Measurements from ENCODE around the gene B9D1. TPM values are rescaled to one million over a fixed set of nuclear protein-coding genes. Genes with fewer than 3 reads are reported as not detected.

Gene B9D1
- total RNA-seq, 1 donor from 2014 or later = 7.8 TPM

- no peak overlapping the region for H3K4me3 Mint-ChIP-seq (ENCODE audit: unreplicated experiment)
- H3K9me3 Mint-ChIP-seq (ENCODE audit: unreplicated experiment) = peaks cover 5% of the 10 kb centered on the region
- peaks cover 14% of the 10 kb centered on the region for H3K4me1 Mint-ChIP-seq (ENCODE audit: low read depth, unreplicated experiment)
- H3K27ac Mint-ChIP-seq (ENCODE audit: unreplicated experiment) = no peak overlapping the region
- no peak for DNase-seq
- H3K36me3 Mint-ChIP-seq (ENCODE audit: unreplicated experiment) = no peaks in the 10 kb centered on the region
- peaks cover 3% of the 10 kb centered on the region for H3K27me3 Mint-ChIP-seq (ENCODE audit: unreplicated experiment)
- TF ChIP-seq, protein P1, sequence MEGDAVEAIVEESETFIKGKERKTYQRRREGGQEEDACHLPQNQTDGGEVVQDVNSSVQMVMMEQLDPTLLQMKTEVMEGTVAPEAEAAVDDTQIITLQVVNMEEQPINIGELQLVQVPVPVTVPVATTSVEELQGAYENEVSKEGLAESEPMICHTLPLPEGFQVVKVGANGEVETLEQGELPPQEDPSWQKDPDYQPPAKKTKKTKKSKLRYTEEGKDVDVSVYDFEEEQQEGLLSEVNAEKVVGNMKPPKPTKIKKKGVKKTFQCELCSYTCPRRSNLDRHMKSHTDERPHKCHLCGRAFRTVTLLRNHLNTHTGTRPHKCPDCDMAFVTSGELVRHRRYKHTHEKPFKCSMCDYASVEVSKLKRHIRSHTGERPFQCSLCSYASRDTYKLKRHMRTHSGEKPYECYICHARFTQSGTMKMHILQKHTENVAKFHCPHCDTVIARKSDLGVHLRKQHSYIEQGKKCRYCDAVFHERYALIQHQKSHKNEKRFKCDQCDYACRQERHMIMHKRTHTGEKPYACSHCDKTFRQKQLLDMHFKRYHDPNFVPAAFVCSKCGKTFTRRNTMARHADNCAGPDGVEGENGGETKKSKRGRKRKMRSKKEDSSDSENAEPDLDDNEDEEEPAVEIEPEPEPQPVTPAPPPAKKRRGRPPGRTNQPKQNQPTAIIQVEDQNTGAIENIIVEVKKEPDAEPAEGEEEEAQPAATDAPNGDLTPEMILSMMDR (IDR thresholded peaks at IDR 0.05; ENCODE audit: partially characterized antibody, unreplicated experiment) = no peak
Measured at GRCh38 chr17:19372011-19372370, 9.5 kb upstream of the B9D1 start.

DNA sequence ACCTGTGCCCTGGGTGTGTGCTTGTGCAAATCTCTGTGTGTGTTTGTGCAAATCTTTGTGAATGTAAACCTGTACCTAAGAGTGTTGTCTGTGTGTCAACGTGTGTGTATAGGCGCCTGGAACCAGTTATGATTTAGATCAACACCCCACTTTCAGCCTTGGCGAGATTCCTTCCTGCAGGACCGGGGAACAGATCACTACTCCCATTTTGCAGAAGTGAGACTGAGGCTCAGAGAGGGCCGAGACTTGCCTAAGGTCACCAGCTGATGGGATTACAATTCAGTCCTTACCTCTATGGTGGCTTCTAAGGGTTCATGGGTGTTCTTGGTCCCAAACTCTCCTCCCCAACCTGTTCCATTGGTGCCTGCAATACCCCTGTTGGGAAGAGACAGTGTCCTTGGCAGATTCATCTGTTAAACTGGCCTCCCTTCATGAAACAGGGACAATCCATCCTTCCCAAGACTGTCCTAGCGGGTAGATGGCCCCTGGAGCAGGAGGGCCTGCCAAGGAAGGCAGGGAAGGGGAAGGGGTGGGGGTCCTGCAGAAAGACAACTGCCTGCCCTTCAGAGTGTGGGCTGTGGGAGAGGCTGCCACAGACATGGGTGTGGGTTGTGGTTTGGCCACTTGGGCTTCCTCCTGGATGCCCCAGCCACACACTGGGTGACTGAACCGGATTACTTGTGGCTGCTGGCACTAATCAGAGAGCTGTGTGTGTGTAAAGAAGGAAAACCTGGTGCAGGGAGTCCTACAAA, 8.9 kb upstream of the B9D1 start:
- peaks cover 5% of the 10 kb centered on the region for H3K9me3 Mint-ChIP-seq (ENCODE audit: unreplicated experiment)
- peak overlapping the region; percentile 52 for H3K27ac Mint-ChIP-seq (ENCODE audit: unreplicated experiment)
- H3K4me3 Mint-ChIP-seq (ENCODE audit: unreplicated experiment) = no peak overlapping the region
- no peaks in the 10 kb centered on the region for H3K36me3 Mint-ChIP-seq (ENCODE audit: unreplicated experiment)
- DNase-seq = no peak
- peaks cover 10% of the 10 kb centered on the region for H3K4me1 Mint-ChIP-seq (ENCODE audit: low read depth, unreplicated experiment)
- TF ChIP-seq, protein P1 (IDR thresholded peaks at IDR 0.05; ENCODE audit: partially characterized antibody, unreplicated experiment) = no peak
- peaks cover 3% of the 10 kb centered on the region for H3K27me3 Mint-ChIP-seq (ENCODE audit: unreplicated experiment)

GRCh38 chr17:19370493-19370960, 8.0 kb upstream of the B9D1 start:
- no peak overlapping the region for H3K4me3 Mint-ChIP-seq (ENCODE audit: unreplicated experiment)
- H3K9me3 Mint-ChIP-seq (ENCODE audit: unreplicated experiment) = peaks cover 6% of the 10 kb centered on the region
- no peaks in the 10 kb centered on the region for H3K36me3 Mint-ChIP-seq (ENCODE audit: unreplicated experiment)
- peaks cover 11% of the 10 kb centered on the region for H3K4me1 Mint-ChIP-seq (ENCODE audit: low read depth, unreplicated experiment)
- TF ChIP-seq, protein P1 (IDR thresholded peaks at IDR 0.05; ENCODE audit: partially characterized antibody, unreplicated experiment) = no peak
- H3K27me3 Mint-ChIP-seq (ENCODE audit: unreplicated experiment) = peaks cover 3% of the 10 kb centered on the region
- no peak for DNase-seq
- H3K27ac Mint-ChIP-seq (ENCODE audit: unreplicated experiment) = no peak overlapping the region

GRCh38 chr17:19369846-19370492, 7.4 kb upstream of the B9D1 start:
- TF ChIP-seq, protein P1 (IDR thresholded peaks at IDR 0.05; ENCODE audit: partially characterized antibody, unreplicated experiment) = no peak
- Mint-ChIP-seq H3K27ac (ENCODE audit: unreplicated experiment) (peak overlapping the region; percentile 75), H3K4me3 (ENCODE audit: unreplicated experiment) (peak overlapping the region; percentile 55), H3K9me3 (ENCODE audit: unreplicated experiment) (peaks cover 7% of the 10 kb centered on the region), H3K4me1 (ENCODE audit: low read depth, unreplicated experiment) (peaks cover 12% of the 10 kb centered on the region), H3K36me3 (ENCODE audit: unreplicated experiment) (no peaks in the 10 kb centered on the region), H3K27me3 (ENCODE audit: unreplicated experiment) (peaks cover 3% of the 10 kb centered on the region)
- no peak for DNase-seq

All from glutamatergic neuron (in vitro differentiated cells).